ENCODE results near the gene OR13C2.
"Not testable (repeated sequence)": the region's sequence is repeated elsewhere in the genome, so short reads cannot be mapped to it uniquely, and the experiment has no call there.

Gene OR13C2

GRCh38 chr9:104605527-104605926 lies at the start of gene OR13C2:
TSS of gene OR13C2 (minus strand) at chr9:104605627. CDS start at chr9:104605627, 0 bp downstream.
- DNase-seq; H3K27me3 Mint-ChIP-seq; H3K4me1 Mint-ChIP-seq; H3K27ac Mint-ChIP-seq; H3K36me3 Mint-ChIP-seq; H3K4me3 Mint-ChIP-seq; H3K9me3 Mint-ChIP-seq; ATAC-seq (replicated peaks): not testable (repeated sequence)

- Mint-ChIP-seq H3K27me3 (no peaks in the 10 kb centered on the region), H3K9me3 (peaks cover 17 to 19% of the 10 kb centered on the region in 2 donors), H3K4me1 (no peaks in the 10 kb centered on the region), H3K4me3 (no peak overlapping the region), H3K27ac (no peak overlapping the region), H3K36me3 (no peaks in the 10 kb centered on the region)
- DNase-seq = no peak
- no peak for ATAC-seq (replicated peaks)
Observed at GRCh38 chr9:104635456-104635855, 30.0 kb upstream of the OR13C2 start.

GRCh38 chr9:104633976-104634520 lies 28.6 kb upstream of the OR13C2 start:
- H3K36me3 Mint-ChIP-seq = no peaks in the 10 kb centered on the region
- H3K4me3 Mint-ChIP-seq = no peak overlapping the region
- no peak for DNase-seq
- no peak overlapping the region for H3K27ac Mint-ChIP-seq
- H3K4me1 Mint-ChIP-seq = no peaks in the 10 kb centered on the region
- H3K9me3 Mint-ChIP-seq = peaks cover 9% of the 10 kb centered on the region in 2 donors
- H3K27me3 Mint-ChIP-seq = no peaks in the 10 kb centered on the region
- ATAC-seq (replicated peaks) = no peak

GRCh38 chr9:104625964-104626363 lies 20.5 kb upstream of the OR13C2 start:
- ATAC-seq (replicated peaks); H3K27me3 Mint-ChIP-seq; H3K36me3 Mint-ChIP-seq; H3K4me1 Mint-ChIP-seq; H3K4me3 Mint-ChIP-seq; DNase-seq: not testable (repeated sequence)
- peak overlapping the region; percentile 74 for H3K27ac Mint-ChIP-seq
- H3K9me3 Mint-ChIP-seq = peaks cover 8 to 17% of the 10 kb centered on the region in 2 donors

GRCh38 chr9:104618104-104618503 lies 12.7 kb upstream of the OR13C2 start, which contains the start of gene OR13C9:
TSS of gene OR13C9 (minus strand) at chr9:104618204. CDS start at chr9:104618204, 0 bp downstream.
- Mint-ChIP-seq H3K4me1 (no peaks in the 10 kb centered on the region), H3K4me3 (no peak within 1 kb of the TSS), H3K27me3 (peaks cover 0 to 5% of the 10 kb centered on the region in 2 donors), H3K36me3 (no peaks in the 10 kb centered on the region), H3K9me3 (peaks cover 0 to 4% of the 10 kb centered on the region in 2 donors), H3K27ac (no peak within 1 kb of the TSS)
- ATAC-seq (replicated peaks) (no peak), DNase-seq (no peak)

- Mint-ChIP-seq H3K36me3 (no peaks in the 10 kb centered on the region), H3K4me3 (no peak overlapping the region), H3K27me3 (peaks cover 0 to 5% of the 10 kb centered on the region in 2 donors), H3K9me3 (peaks cover 0 to 4% of the 10 kb centered on the region in 2 donors), H3K27ac (no peak overlapping the region), H3K4me1 (no peaks in the 10 kb centered on the region)
- no peak for ATAC-seq (replicated peaks)
- no peak for DNase-seq
Observed at GRCh38 chr9:104617418-104617817, 12.0 kb upstream of the OR13C2 start.

- DNase-seq (no peak), ATAC-seq (replicated peaks) (no peak)
- H3K27ac Mint-ChIP-seq = no peak overlapping the region
- no peaks in the 10 kb centered on the region for H3K27me3 Mint-ChIP-seq
- H3K4me1 Mint-ChIP-seq = no peaks in the 10 kb centered on the region
- no peaks in the 10 kb centered on the region for H3K36me3 Mint-ChIP-seq
- H3K4me3 Mint-ChIP-seq = no peak overlapping the region
- H3K9me3 Mint-ChIP-seq = peaks cover 0 to 2% of the 10 kb centered on the region in 2 donors
Observed at GRCh38 chr9:104611213-104611612, 5.8 kb upstream of the OR13C2 start.

GRCh38 chr9:104608336-104608735 lies 2.9 kb upstream of the OR13C2 start:
- no peak for DNase-seq
- Mint-ChIP-seq H3K27ac (no peak overlapping the region), H3K4me3 (no peak overlapping the region), H3K9me3 (no peaks in the 10 kb centered on the region), H3K36me3 (no peaks in the 10 kb centered on the region), H3K4me1 (no peaks in the 10 kb centered on the region), H3K27me3 (no peaks in the 10 kb centered on the region)
- no peak for ATAC-seq (replicated peaks)

GRCh38 chr9:104606152-104606551 lies 725 bp upstream of the OR13C2 start:
- no peak for ATAC-seq (replicated peaks)
- Mint-ChIP-seq H3K4me3 (no peak overlapping the region), H3K9me3 (no peaks in the 10 kb centered on the region), H3K36me3 (no peaks in the 10 kb centered on the region), H3K4me1 (no peaks in the 10 kb centered on the region), H3K27ac (no peak overlapping the region), H3K27me3 (no peaks in the 10 kb centered on the region)
- no peak for DNase-seq

GRCh38 chr9:104604801-104605200 lies 626 bp downstream of the OR13C2 start:
- Mint-ChIP-seq H3K27ac (no peak overlapping the region), H3K9me3 (no peaks in the 10 kb centered on the region), H3K4me1 (no peaks in the 10 kb centered on the region), H3K4me3 (no peak overlapping the region), H3K27me3 (no peaks in the 10 kb centered on the region), H3K36me3 (no peaks in the 10 kb centered on the region)
- no peak for DNase-seq
- ATAC-seq (replicated peaks) = no peak

- H3K27ac Mint-ChIP-seq; ATAC-seq (replicated peaks); H3K27me3 Mint-ChIP-seq; DNase-seq; H3K4me1 Mint-ChIP-seq; H3K36me3 Mint-ChIP-seq; H3K4me3 Mint-ChIP-seq; H3K9me3 Mint-ChIP-seq: not testable (repeated sequence)
Observed at GRCh38 chr9:104599313-104599712, 6.1 kb downstream of the OR13C2 start, which contains the start of gene OR13C5. TSS of gene OR13C5 (minus strand) at chr9:104599413. CDS start at chr9:104599413, 0 bp downstream.

GRCh38 chr9:104598749-104599148 lies 6.7 kb downstream of the OR13C2 start:
- not testable (repeated sequence) for ATAC-seq (replicated peaks); H3K27me3 Mint-ChIP-seq; H3K4me1 Mint-ChIP-seq; H3K36me3 Mint-ChIP-seq; DNase-seq; H3K9me3 Mint-ChIP-seq; H3K4me3 Mint-ChIP-seq; H3K27ac Mint-ChIP-seq

GRCh38 chr9:104589626-104590025 lies 15.8 kb downstream of the OR13C2 start:
- Mint-ChIP-seq H3K4me3 (no peak overlapping the region), H3K4me1 (no peaks in the 10 kb centered on the region), H3K36me3 (no peaks in the 10 kb centered on the region), H3K27me3 (no peaks in the 10 kb centered on the region), H3K27ac (no peak overlapping the region), H3K9me3 (peaks cover 6 to 9% of the 10 kb centered on the region in 2 donors)
- ATAC-seq (replicated peaks) = no peak
- DNase-seq = no peak

- Mint-ChIP-seq H3K27me3 (no peaks in the 10 kb centered on the region), H3K27ac (no peak overlapping the region), H3K4me3 (no peak overlapping the region), H3K9me3 (no peaks in the 10 kb centered on the region), H3K36me3 (no peaks in the 10 kb centered on the region), H3K4me1 (no peaks in the 10 kb centered on the region)
- DNase-seq (no peak), ATAC-seq (replicated peaks) (no peak)
Observed at GRCh38 chr9:104586496-104587180, 18.8 kb downstream of the OR13C2 start.

GRCh38 chr9:104580562-104580961 lies 24.9 kb downstream of the OR13C2 start:
- H3K27me3 Mint-ChIP-seq = no peaks in the 10 kb centered on the region
- H3K4me3 Mint-ChIP-seq = no peak overlapping the region
- H3K4me1 Mint-ChIP-seq = no peaks in the 10 kb centered on the region
- H3K9me3 Mint-ChIP-seq = no peaks in the 10 kb centered on the region
- H3K36me3 Mint-ChIP-seq = no peaks in the 10 kb centered on the region
- ATAC-seq (replicated peaks) (no peak), DNase-seq (no peak)
- H3K27ac Mint-ChIP-seq = no peak overlapping the region
